Upper lobe of right lung (tissue), 1 donor: ENCODE results near the gene EMID1. TPM values are rescaled to one million over a fixed set of nuclear protein-coding genes. Genes with fewer than 3 reads are reported as not detected.

Experiments
- ATAC-seq: fragments of 200-7000 bp; cut with Tn5 transposase; one replicate; pipeline ENCODE4 v1.9.1; 2020; ENCODE audit warnings: mild to moderate bottlenecking, moderate library complexity
- DNase-seq: peaks from one replicate; pipeline ENCODE4 v3.0.0-alpha.2; 2020
- H3K27ac ChIP-seq: fragments of 200-600 bp; one replicate; pipeline ENCODE4 v1.8.0; 2022
- H3K27me3 ChIP-seq: fragments of 200-600 bp; one replicate; pipeline ENCODE4 v1.8.0; 2022; ENCODE audit warnings: mild to moderate bottlenecking
- H3K36me3 ChIP-seq: fragments of 200-600 bp; one replicate; pipeline ENCODE4 v1.8.0; 2022
- H3K4me1 ChIP-seq: fragments of 200-600 bp; one replicate; pipeline ENCODE4 v1.8.0; 2022
- H3K4me3 ChIP-seq: fragments of 200-600 bp; one replicate; pipeline ENCODE4 v1.8.0; 2022; ENCODE audit warnings: mild to moderate bottlenecking
- H3K9me3 ChIP-seq: fragments of 200-600 bp; one replicate; pipeline ENCODE4 v1.8.0; 2022
- CTCF ChIP-seq: fragments of 200-600 bp; IDR thresholded peaks from one replicate; pipeline ENCODE4 v1.8.0; 2022; ENCODE audit warnings: antibody characterized with exemption
- intact Hi-C: fragments of 100-400 bp; cut with DNase I; formaldehyde crosslinking; loops from one replicate; pipeline ENCODE4 v1.11.0; 2022
- total RNA-seq: library from RNA; stranded (reverse); fragmentation: NEBNext Ultra II Directional; extraction: Animal tissue kit (Norgen Biotek cat#: 25700); gene quantifications from one replicate; pipeline ENCODE4 v1.2.1, GENCODE V29; 2021
- donor health status: DM: no; HTN: yes; CAD: no; lungs with severe emphysema.

Gene EMID1
- total RNA-seq, 1 donor from 2014 or later = 15.2 TPM

- no peak for DNase-seq
- no peak for TF ChIP-seq CTCF
- intact Hi-C loops = no loop called here
- ATAC-seq = no peak
- H3K36me3 ChIP-seq = peaks cover 33% of the 10 kb centered on the region
- H3K27ac ChIP-seq = peak overlapping the region; percentile 24
- no peak overlapping the region for H3K4me3 ChIP-seq
- H3K4me1 ChIP-seq = peaks cover 17% of the 10 kb centered on the region
- H3K9me3 ChIP-seq = no peaks in the 10 kb centered on the region
- no peaks in the 10 kb centered on the region for H3K27me3 ChIP-seq
Measured at GRCh38 chr22:29302681-29303465, 97.2 kb downstream of the EMID1 start.

GRCh38 chr22:29305836-29306174 is 100.1 kb downstream of the EMID1 start:
- H3K4me1 ChIP-seq = peaks cover 43% of the 10 kb centered on the region
- H3K9me3 ChIP-seq = no peaks in the 10 kb centered on the region
- ATAC-seq (no peak), DNase-seq (no peak)
- peak overlapping the region; percentile 85 for H3K4me3 ChIP-seq
- H3K27me3 ChIP-seq = no peaks in the 10 kb centered on the region
- intact Hi-C loops = no loop called here
- H3K36me3 ChIP-seq = peaks cover 3% of the 10 kb centered on the region
- H3K27ac ChIP-seq = no peak overlapping the region
- TF ChIP-seq CTCF = no peak

- peaks cover 48% of the 10 kb centered on the region for H3K4me1 ChIP-seq
- peak within 1 kb of the TSS; percentile 85 for H3K4me3 ChIP-seq
- no peaks in the 10 kb centered on the region for H3K9me3 ChIP-seq
- no peaks in the 10 kb centered on the region for H3K36me3 ChIP-seq
- TF ChIP-seq CTCF = peak; percentile 67
- intact Hi-C loops = no loop called here
- no peaks in the 10 kb centered on the region for H3K27me3 ChIP-seq
- ATAC-seq (peak; percentile 71), DNase-seq (peak; percentile 91)
- H3K27ac ChIP-seq = peak within 1 kb of the TSS; percentile 87
Measured at GRCh38 chr22:29306175-29306834, 100.6 kb downstream of the EMID1 start, which contains the start of gene GAS2L1. Gene GAS2L1 (plus strand): TSS chr22:29306650. CDS start chr22:29308106, 1,456 bp downstream.

GRCh38 chr22:29306835-29307595 is 101.3 kb downstream of the EMID1 start:
- intact Hi-C loops = no loop called here

More at GRCh38 chr22:29306835-29307595, 101.3 kb downstream of the EMID1 start:
- Histone ChIP-seq H3K9me3 (no peaks in the 10 kb centered on the region), H3K4me1 (peaks cover 52% of the 10 kb centered on the region), H3K27ac (peak overlapping the region; percentile 87), H3K36me3 (no peaks in the 10 kb centered on the region), H3K4me3 (peak overlapping the region; percentile 85), H3K27me3 (no peaks in the 10 kb centered on the region)
- no peak for TF ChIP-seq CTCF
- peak; percentile 72 for ATAC-seq
- DNase-seq = peak; percentile 91
